ENCODE data around the gene MEIS2. TPM values are rescaled to one million over a fixed set of nuclear protein-coding genes. Genes with fewer than 3 reads are reported as not detected.
A peak's percentile ranks its signal among the peaks of the same experiment; 100 is the strongest.

MEIS2 gene
- total RNA-seq, 2 donors from 2014 or later = 24.3 to 29.8 TPM

- no peak for DNase-seq (ENCODE audit: low spot score)
- Histone ChIP-seq H3K4me1 (peaks cover 0 to 44% of the 10 kb centered on the region in 2 donors), H3K27me3 (no peaks in the 10 kb centered on the region), H3K9me3 (no peaks in the 10 kb centered on the region), H3K36me3 (no peaks in the 10 kb centered on the region), H3K4me3 (no peak overlapping the region), H3K27ac (peak overlapping the region; percentile 62 to 82)
- TF ChIP-seq CTCF (IDR thresholded peaks at IDR 0.05) = no peak
Observed at GRCh38 chr15:37055481-37055880, 44.9 kb downstream of the MEIS2 start.

GRCh38 chr15:37054336-37054735, 46.0 kb downstream of the MEIS2 start:
- H3K9me3 ChIP-seq = no peaks in the 10 kb centered on the region
- no peak for DNase-seq (ENCODE audit: low spot score)
- no peak for TF ChIP-seq CTCF (IDR thresholded peaks at IDR 0.05)
- H3K4me3 ChIP-seq = no peak overlapping the region
- H3K4me1 ChIP-seq = peaks cover 0 to 41% of the 10 kb centered on the region in 2 donors
- no peak overlapping the region for H3K27ac ChIP-seq
- no peaks in the 10 kb centered on the region for H3K36me3 ChIP-seq
- H3K27me3 ChIP-seq = no peaks in the 10 kb centered on the region

- H3K27ac ChIP-seq = no peak overlapping the region
- H3K4me3 ChIP-seq = no peak overlapping the region
- H3K27me3 ChIP-seq = no peaks in the 10 kb centered on the region
- no peak for DNase-seq (ENCODE audit: low spot score)
- H3K4me1 ChIP-seq = peaks cover 0 to 31% of the 10 kb centered on the region in 2 donors
- H3K9me3 ChIP-seq = no peaks in the 10 kb centered on the region
- H3K36me3 ChIP-seq = no peaks in the 10 kb centered on the region
- TF ChIP-seq CTCF (IDR thresholded peaks at IDR 0.05) = no peak
Observed at GRCh38 chr15:37053166-37053565, 47.2 kb downstream of the MEIS2 start.

GRCh38 chr15:37050345-37050744, 50.0 kb downstream of the MEIS2 start:
- DNase-seq (ENCODE audit: low spot score) = no peak
- peaks cover 0 to 26% of the 10 kb centered on the region in 2 donors for H3K4me1 ChIP-seq
- no peak for TF ChIP-seq CTCF (IDR thresholded peaks at IDR 0.05)

GRCh38 chr15:37046876-37047614, 53.3 kb downstream of the MEIS2 start:
- TF ChIP-seq CTCF (IDR thresholded peaks at IDR 0.05) = no peak
- Histone ChIP-seq H3K36me3 (no peaks in the 10 kb centered on the region), H3K27ac (no peak overlapping the region), H3K27me3 (no peaks in the 10 kb centered on the region), H3K4me3 (no peak overlapping the region), H3K4me1 (peaks cover 0 to 20% of the 10 kb centered on the region in 2 donors), H3K9me3 (no peaks in the 10 kb centered on the region)
- no peak for DNase-seq (ENCODE audit: low spot score)

More at GRCh38 chr15:37050345-37050744, 50.0 kb downstream of the MEIS2 start:
- no peaks in the 10 kb centered on the region for H3K36me3 ChIP-seq
- H3K9me3 ChIP-seq = no peaks in the 10 kb centered on the region
- no peaks in the 10 kb centered on the region for H3K27me3 ChIP-seq
- no peak overlapping the region for H3K4me3 ChIP-seq
- H3K27ac ChIP-seq = no peak overlapping the region
